ENCODE measurements around the gene TGFBR3L. TPM values are rescaled to one million over a fixed set of nuclear protein-coding genes. Genes with fewer than 3 reads are reported as not detected.
A peak's percentile ranks its signal among the peaks of the same experiment; 100 is the strongest.

TGFBR3L gene
- total RNA-seq, 1 donor from 2014 or later: 1.6 TPM

DNA sequence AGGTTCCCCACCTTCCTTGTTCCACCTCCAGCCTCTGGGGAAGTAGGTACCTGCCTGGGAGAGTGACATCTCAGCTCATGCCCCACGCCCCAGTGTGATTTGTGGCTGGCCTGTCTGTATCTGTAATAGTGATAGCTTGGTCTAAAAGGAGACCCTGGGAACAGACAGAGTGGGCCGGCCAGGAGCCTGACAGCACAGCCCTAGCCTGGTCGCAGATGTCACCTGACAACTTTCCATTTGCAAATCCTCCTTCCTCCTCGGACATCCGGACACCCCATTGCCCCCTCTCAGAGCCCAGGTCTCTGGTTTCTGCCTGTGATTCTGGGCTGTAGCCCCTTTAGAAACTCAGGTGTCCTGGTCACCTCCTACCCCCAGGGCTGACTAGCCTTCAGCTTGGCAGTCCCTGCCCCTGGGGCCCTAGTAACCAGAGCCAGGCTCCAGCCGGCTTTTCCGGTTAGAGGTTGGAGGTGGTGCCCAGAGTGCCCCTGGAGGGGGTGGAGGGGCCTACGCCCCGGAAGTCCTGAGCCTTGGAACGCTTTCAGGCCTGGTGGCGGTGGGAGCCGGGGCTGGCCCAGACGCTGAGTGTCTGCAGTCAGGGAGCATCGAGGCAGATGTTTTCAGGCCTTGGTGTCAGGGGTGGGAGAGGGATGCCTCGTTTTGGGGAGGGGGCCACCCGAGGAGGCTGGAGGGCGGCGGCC lies 19.9 kb upstream of the TGFBR3L start:
- peaks cover 0 to 2% (median 0%) of the 10 kb centered on the region in 3 donors for H3K9me3 ChIP-seq (ENCODE audit: control insufficient read depth in 3 of 3, low read length in 3 of 3)
- H3K4me1 ChIP-seq (ENCODE audit: control insufficient read depth in 3 of 3, insufficient read depth in 3 of 3, low read length in 3 of 3): no peaks in the 10 kb centered on the region
- H3K27me3 ChIP-seq (ENCODE audit: control insufficient read depth in 3 of 3, insufficient read depth in 3 of 3, low read length in 3 of 3): peaks cover 16 to 37% (median 19%) of the 10 kb centered on the region in 3 donors
- no peaks in the 10 kb centered on the region for H3K36me3 ChIP-seq (ENCODE audit: control insufficient read depth in 3 of 3, insufficient read depth in 3 of 3, low read length in 3 of 3)
- no peak overlapping the region for H3K27ac ChIP-seq (ENCODE audit: low read depth, low read length)
- no peak overlapping the region for H3K4me3 ChIP-seq (ENCODE audit: low read length in 3 of 3)
- H3K9ac ChIP-seq (ENCODE audit: low read depth in 1 of 3, low read length in 3 of 3): no peak overlapping the region

GRCh38 chr19:7895565-7895964 lies 19.1 kb upstream of the TGFBR3L start:
- peaks cover 16 to 33% (median 19%) of the 10 kb centered on the region in 3 donors for H3K27me3 ChIP-seq (ENCODE audit: control insufficient read depth in 3 of 3, insufficient read depth in 3 of 3, low read length in 3 of 3)
- peaks cover 0 to 2% (median 0%) of the 10 kb centered on the region in 3 donors for H3K9me3 ChIP-seq (ENCODE audit: control insufficient read depth in 3 of 3, low read length in 3 of 3)
- no peak overlapping the region for H3K9ac ChIP-seq (ENCODE audit: low read depth in 1 of 3, low read length in 3 of 3)
- no peak overlapping the region for H3K27ac ChIP-seq (ENCODE audit: low read depth, low read length)
- H3K36me3 ChIP-seq (ENCODE audit: control insufficient read depth in 3 of 3, insufficient read depth in 3 of 3, low read length in 3 of 3): no peaks in the 10 kb centered on the region
- peaks cover 4 to 6% (median 5%) of the 10 kb centered on the region in 3 donors for H3K4me1 ChIP-seq (ENCODE audit: control insufficient read depth in 3 of 3, insufficient read depth in 3 of 3, low read length in 3 of 3)
- no peak overlapping the region for H3K4me3 ChIP-seq (ENCODE audit: low read length in 3 of 3)

DNA sequence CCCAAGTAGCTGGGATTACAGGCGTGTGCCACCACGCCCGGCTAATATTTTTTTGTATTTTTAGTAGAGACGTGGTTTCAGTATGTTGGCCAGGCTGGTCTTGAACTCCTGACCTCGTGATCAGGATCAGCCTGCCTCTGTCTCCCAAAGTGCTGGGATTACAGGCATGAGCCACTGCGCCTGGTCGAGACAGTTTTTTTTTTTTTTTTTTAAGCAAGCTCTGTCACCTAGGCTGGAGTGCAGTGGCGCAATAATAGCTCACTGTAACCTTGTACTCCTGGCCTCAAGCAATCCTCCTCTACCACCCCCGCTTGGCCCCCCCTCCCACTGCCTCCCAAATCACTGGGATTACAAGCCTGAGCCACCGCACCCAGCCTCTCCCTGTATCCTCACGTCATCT lies 17.3 kb upstream of the TGFBR3L start:
- H3K4me1 ChIP-seq (ENCODE audit: control insufficient read depth in 3 of 3, insufficient read depth in 3 of 3, low read length in 3 of 3): peaks cover 5 to 10% (median 9%) of the 10 kb centered on the region in 3 donors
- no peak overlapping the region for H3K9ac ChIP-seq (ENCODE audit: low read depth in 1 of 3, low read length in 3 of 3)
- H3K27ac ChIP-seq (ENCODE audit: low read depth, low read length): no peak overlapping the region
- H3K9me3 ChIP-seq (ENCODE audit: control insufficient read depth in 3 of 3, low read length in 3 of 3): peaks cover 0 to 2% (median 0%) of the 10 kb centered on the region in 3 donors
- peaks cover 16 to 32% (median 17%) of the 10 kb centered on the region in 3 donors for H3K27me3 ChIP-seq (ENCODE audit: control insufficient read depth in 3 of 3, insufficient read depth in 3 of 3, low read length in 3 of 3)
- H3K36me3 ChIP-seq (ENCODE audit: control insufficient read depth in 3 of 3, insufficient read depth in 3 of 3, low read length in 3 of 3): no peaks in the 10 kb centered on the region
- no peak overlapping the region for H3K4me3 ChIP-seq (ENCODE audit: low read length in 3 of 3)

GRCh38 chr19:7898967-7899366 lies 15.7 kb upstream of the TGFBR3L start:
- Histone ChIP-seq H3K4me3 (ENCODE audit: low read length in 3 of 3) (no peak overlapping the region), H3K27me3 (ENCODE audit: control insufficient read depth in 3 of 3, insufficient read depth in 3 of 3, low read length in 3 of 3) (peaks cover 12 to 23% (median 14%) of the 10 kb centered on the region in 3 donors), H3K4me1 (ENCODE audit: control insufficient read depth in 3 of 3, insufficient read depth in 3 of 3, low read length in 3 of 3) (peaks cover 12 to 19% (median 19%) of the 10 kb centered on the region in 3 donors), H3K9me3 (ENCODE audit: control insufficient read depth in 3 of 3, low read length in 3 of 3) (peaks cover 0 to 2% (median 0%) of the 10 kb centered on the region in 3 donors), H3K9ac (ENCODE audit: low read depth in 1 of 3, low read length in 3 of 3) (no peak overlapping the region), H3K27ac (ENCODE audit: low read depth, low read length) (no peak overlapping the region), H3K36me3 (ENCODE audit: control insufficient read depth in 3 of 3, insufficient read depth in 3 of 3, low read length in 3 of 3) (no peaks in the 10 kb centered on the region)

- H3K27ac ChIP-seq (ENCODE audit: low read depth, low read length): no peak overlapping the region
- H3K4me3 ChIP-seq (ENCODE audit: low read length in 3 of 3): no peak overlapping the region
- peaks cover 3 to 14% (median 8%) of the 10 kb centered on the region in 3 donors for H3K27me3 ChIP-seq (ENCODE audit: control insufficient read depth in 3 of 3, insufficient read depth in 3 of 3, low read length in 3 of 3)
- H3K36me3 ChIP-seq (ENCODE audit: control insufficient read depth in 3 of 3, insufficient read depth in 3 of 3, low read length in 3 of 3): peaks cover 0 to 4% (median 2%) of the 10 kb centered on the region in 3 donors
- H3K9me3 ChIP-seq (ENCODE audit: control insufficient read depth in 3 of 3, low read length in 3 of 3): peaks cover 0 to 2% (median 0%) of the 10 kb centered on the region in 3 donors
- peaks cover 19 to 26% (median 25%) of the 10 kb centered on the region in 3 donors for H3K4me1 ChIP-seq (ENCODE audit: control insufficient read depth in 3 of 3, insufficient read depth in 3 of 3, low read length in 3 of 3)
- peak overlapping the region in 1 of 3 donors; percentile 57 for H3K9ac ChIP-seq (ENCODE audit: low read depth in 1 of 3, low read length in 3 of 3)
Measured at GRCh38 chr19:7899751-7900378, 14.8 kb upstream of the TGFBR3L start.

GRCh38 chr19:7900401-7900870 lies 14.2 kb upstream of the TGFBR3L start:
- peaks cover 0 to 6% (median 4%) of the 10 kb centered on the region in 3 donors for H3K36me3 ChIP-seq (ENCODE audit: control insufficient read depth in 3 of 3, insufficient read depth in 3 of 3, low read length in 3 of 3)
- H3K4me3 ChIP-seq (ENCODE audit: low read length in 3 of 3): no peak overlapping the region
- no peak overlapping the region for H3K27ac ChIP-seq (ENCODE audit: low read depth, low read length)
- peaks cover 0 to 9% (median 2%) of the 10 kb centered on the region in 3 donors for H3K27me3 ChIP-seq (ENCODE audit: control insufficient read depth in 3 of 3, insufficient read depth in 3 of 3, low read length in 3 of 3)
- H3K9ac ChIP-seq (ENCODE audit: low read depth in 1 of 3, low read length in 3 of 3): peak overlapping the region in 1 of 3 donors; percentile 57
- H3K9me3 ChIP-seq (ENCODE audit: control insufficient read depth in 3 of 3, low read length in 3 of 3): peaks cover 0 to 2% (median 0%) of the 10 kb centered on the region in 3 donors
- peaks cover 25 to 31% (median 31%) of the 10 kb centered on the region in 3 donors for H3K4me1 ChIP-seq (ENCODE audit: control insufficient read depth in 3 of 3, insufficient read depth in 3 of 3, low read length in 3 of 3)

DNA sequence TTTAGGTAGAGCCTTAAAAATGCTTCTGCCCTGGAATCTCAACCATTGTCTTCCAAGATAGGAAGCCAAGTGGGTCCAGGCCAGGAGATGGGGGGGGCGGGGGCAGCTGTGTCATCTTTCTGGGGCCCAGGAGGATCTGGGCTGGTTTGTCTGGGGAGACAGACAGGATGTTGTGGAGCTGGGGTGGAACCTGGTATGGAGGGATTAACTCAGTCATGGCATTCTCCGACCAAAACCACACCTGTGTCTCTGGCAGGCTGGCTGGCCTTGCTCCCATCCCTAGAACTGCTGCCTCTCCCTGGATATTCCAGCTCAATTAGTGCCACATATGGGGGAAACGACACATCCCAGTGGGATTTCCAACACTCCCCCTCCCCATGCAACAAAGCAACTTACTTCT lies 13.7 kb upstream of the TGFBR3L start:
- peaks cover 25 to 36% (median 31%) of the 10 kb centered on the region in 3 donors for H3K4me1 ChIP-seq (ENCODE audit: control insufficient read depth in 3 of 3, insufficient read depth in 3 of 3, low read length in 3 of 3)
- peak overlapping the region in 1 of 3 donors; percentile 57 for H3K9ac ChIP-seq (ENCODE audit: low read depth in 1 of 3, low read length in 3 of 3)
- no peak overlapping the region for H3K4me3 ChIP-seq (ENCODE audit: low read length in 3 of 3)
- no peak overlapping the region for H3K27ac ChIP-seq (ENCODE audit: low read depth, low read length)
- peaks cover 4 to 11% (median 7%) of the 10 kb centered on the region in 3 donors for H3K36me3 ChIP-seq (ENCODE audit: control insufficient read depth in 3 of 3, insufficient read depth in 3 of 3, low read length in 3 of 3)
- peaks cover 0 to 2% (median 0%) of the 10 kb centered on the region in 3 donors for H3K9me3 ChIP-seq (ENCODE audit: control insufficient read depth in 3 of 3, low read length in 3 of 3)
- peaks cover 0 to 7% (median 0%) of the 10 kb centered on the region in 3 donors for H3K27me3 ChIP-seq (ENCODE audit: control insufficient read depth in 3 of 3, insufficient read depth in 3 of 3, low read length in 3 of 3)

- H3K9ac ChIP-seq (ENCODE audit: low read depth in 1 of 3, low read length in 3 of 3): no peak overlapping the region
- H3K9me3 ChIP-seq (ENCODE audit: control insufficient read depth in 3 of 3, low read length in 3 of 3): peaks cover 0 to 2% (median 0%) of the 10 kb centered on the region in 3 donors
- peaks cover 0 to 7% (median 0%) of the 10 kb centered on the region in 3 donors for H3K27me3 ChIP-seq (ENCODE audit: control insufficient read depth in 3 of 3, insufficient read depth in 3 of 3, low read length in 3 of 3)
- no peak overlapping the region for H3K27ac ChIP-seq (ENCODE audit: low read depth, low read length)
- H3K4me1 ChIP-seq (ENCODE audit: control insufficient read depth in 3 of 3, insufficient read depth in 3 of 3, low read length in 3 of 3): peaks cover 25 to 40% (median 33%) of the 10 kb centered on the region in 3 donors
- peaks cover 4 to 13% (median 10%) of the 10 kb centered on the region in 3 donors for H3K36me3 ChIP-seq (ENCODE audit: control insufficient read depth in 3 of 3, insufficient read depth in 3 of 3, low read length in 3 of 3)
- no peak overlapping the region for H3K4me3 ChIP-seq (ENCODE audit: low read length in 3 of 3)
Measured at GRCh38 chr19:7901337-7901736, 13.3 kb upstream of the TGFBR3L start.

DNA sequence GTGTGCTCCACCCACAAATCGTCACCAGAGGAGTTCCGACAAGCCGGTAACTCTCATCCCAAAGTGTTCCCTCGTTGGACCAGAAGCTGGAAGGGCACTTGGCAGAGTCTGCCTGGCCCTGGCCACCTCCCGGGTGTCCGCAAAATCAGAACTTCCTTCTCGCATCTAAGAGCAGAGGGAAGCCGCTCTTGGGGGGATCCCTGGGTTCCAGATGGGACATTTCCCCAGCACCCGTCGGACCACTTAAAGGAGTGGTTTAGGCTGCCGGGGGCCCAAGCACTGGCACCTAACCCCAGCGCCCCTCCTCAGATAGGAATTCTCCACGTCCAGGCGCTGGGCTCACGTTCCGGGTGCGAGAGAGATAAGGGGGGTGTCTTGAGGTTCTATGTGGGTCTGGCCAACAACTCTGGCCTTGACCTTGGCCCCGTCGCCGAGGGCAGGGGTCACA lies 11.8 kb upstream of the TGFBR3L start:
- Histone ChIP-seq H3K9me3 (ENCODE audit: control insufficient read depth in 3 of 3, low read length in 3 of 3) (peaks cover 0 to 2% (median 0%) of the 10 kb centered on the region in 3 donors), H3K27ac (ENCODE audit: low read depth, low read length) (peak overlapping the region; percentile 87), H3K36me3 (ENCODE audit: control insufficient read depth in 3 of 3, insufficient read depth in 3 of 3, low read length in 3 of 3) (peaks cover 9 to 18% (median 15%) of the 10 kb centered on the region in 3 donors), H3K4me3 (ENCODE audit: low read length in 3 of 3) (peak overlapping the region; percentile 86 to 97 (median 90)), H3K27me3 (ENCODE audit: control insufficient read depth in 3 of 3, insufficient read depth in 3 of 3, low read length in 3 of 3) (peaks cover 0 to 7% (median 0%) of the 10 kb centered on the region in 3 donors), H3K4me1 (ENCODE audit: control insufficient read depth in 3 of 3, insufficient read depth in 3 of 3, low read length in 3 of 3) (peaks cover 27 to 49% (median 35%) of the 10 kb centered on the region in 3 donors), H3K9ac (ENCODE audit: low read depth in 1 of 3, low read length in 3 of 3) (peak overlapping the region; percentile 81 to 92 (median 89))
